Activated T-helper 1 cell treated with anti-CD3 and anti-CD28 coated beads, Interleukin-2, amount 50 U/mL, for 16 hours (primary cell): ENCODE data around the gene LDHD.
A peak's percentile ranks its signal among the peaks of the same experiment; 100 is the strongest.

ENCODE experiments used
- DNase-seq, 2 donors: peaks; one replicate each; pipeline ENCODE4 v3.0.0-alpha.2; 2020; ENCODE audit warnings: low read depth in 1 of 2, low spot score in 1 of 2

Gene LDHD

DNA sequence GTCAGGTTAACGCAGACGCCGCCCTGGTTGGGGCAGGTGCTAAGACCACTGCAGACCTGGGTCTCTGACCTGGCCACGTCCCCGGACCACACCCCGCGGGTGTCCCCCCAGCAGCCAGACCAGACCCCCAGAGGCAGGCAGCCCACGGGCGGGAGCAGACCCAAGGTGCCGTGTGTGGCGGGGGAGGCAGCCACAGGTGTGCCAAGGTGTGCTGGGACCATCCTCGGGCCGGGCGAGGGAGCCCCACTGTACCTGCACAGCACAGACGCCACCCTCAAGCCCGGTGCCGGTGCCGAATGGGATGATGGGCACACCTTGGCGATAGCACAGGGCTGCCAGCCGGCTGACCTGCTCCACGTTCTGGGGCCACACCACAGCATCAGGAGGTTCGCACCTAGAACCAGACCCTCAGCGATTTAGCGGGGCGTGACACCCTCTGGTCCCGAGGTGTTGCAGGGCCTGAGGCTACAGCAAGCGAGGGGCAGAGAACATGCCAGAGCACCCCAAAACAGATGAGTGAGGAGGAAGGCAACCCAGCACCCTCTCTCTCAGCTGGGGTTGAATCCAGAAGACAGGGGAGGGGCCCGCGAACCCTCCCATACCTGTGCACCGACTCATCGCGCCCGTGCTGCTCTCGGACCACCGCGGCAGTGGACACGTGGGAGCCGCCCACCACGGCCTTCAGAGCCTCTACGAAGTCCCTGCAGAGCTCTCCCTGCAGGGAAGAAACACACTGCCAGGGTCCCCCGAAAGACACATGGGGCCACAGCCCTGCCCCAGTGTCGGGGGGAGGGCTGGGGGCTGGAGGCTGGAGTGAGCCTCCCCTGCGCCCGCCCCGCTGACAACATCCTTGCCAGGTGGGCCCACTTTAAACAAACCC lies 1.4 kb downstream of the LDHD start:
- no peak for DNase-seq

DNA sequence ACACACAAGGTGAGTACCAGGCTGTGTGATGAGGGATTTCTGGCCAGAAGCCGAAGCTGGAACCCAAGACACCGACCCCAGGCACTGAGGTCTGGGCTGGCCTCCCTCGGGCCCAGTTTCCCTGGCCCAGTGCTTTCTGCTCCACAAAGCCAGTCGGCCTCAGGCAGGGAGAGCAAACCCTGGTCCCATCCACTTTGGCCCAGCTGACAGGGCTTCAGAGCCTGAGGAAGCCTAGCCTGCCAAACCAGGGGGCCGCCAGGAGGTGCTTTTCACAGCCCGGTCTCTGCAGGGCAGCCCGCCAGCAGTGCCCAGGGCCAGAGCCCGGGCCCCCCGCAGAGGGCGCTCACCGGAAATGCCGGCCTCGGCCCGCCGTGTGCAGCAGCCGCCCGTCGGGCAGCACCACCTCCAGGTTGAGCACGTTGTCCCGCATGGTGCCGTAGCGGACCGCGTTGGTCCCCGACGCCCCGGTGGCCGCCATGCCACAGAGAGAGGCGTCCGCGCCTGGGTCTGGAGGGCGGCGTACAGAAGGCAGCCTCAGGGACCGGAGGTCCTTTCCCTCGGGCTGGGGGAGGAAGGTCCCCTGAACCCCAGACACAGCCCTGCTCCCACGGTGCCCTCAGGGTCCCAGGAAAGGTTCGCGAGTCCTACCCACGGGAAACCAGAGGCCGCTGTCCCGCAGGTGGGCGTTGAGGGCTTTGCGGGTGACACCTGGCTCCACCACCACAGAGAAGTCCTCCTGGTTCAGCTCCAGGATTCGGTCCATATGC lies 2.2 kb downstream of the LDHD start:
- no peak for DNase-seq

DNA sequence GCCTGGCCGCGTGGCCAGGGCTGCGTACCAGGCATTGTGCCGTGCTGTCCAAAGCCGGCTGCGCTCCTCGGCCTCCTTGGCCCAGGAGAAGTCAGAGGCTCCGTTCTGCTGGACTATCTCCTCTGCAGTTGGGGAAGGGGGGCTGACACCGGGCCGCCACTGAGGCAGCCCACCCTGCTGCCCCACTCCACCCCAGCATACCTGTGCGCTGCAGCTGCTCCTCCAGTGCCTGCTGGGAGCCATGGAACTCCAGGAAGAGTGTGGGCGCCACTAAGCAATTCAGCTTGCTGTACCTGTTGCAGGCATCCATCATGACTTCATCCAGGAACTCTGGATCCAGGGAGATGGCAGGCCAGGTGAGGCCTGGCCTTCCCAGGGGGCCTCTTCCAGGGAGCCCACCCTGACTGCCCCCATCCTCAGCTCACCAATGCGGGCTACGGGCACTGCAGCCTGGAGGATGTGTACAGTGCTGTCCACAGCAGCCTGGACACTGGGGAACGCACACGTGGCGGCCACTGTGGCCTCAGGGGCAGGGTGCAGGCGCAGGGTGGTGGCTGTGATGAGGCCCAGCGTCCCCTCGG lies 2.9 kb downstream of the LDHD start:
- DNase-seq: no peak

DNA sequence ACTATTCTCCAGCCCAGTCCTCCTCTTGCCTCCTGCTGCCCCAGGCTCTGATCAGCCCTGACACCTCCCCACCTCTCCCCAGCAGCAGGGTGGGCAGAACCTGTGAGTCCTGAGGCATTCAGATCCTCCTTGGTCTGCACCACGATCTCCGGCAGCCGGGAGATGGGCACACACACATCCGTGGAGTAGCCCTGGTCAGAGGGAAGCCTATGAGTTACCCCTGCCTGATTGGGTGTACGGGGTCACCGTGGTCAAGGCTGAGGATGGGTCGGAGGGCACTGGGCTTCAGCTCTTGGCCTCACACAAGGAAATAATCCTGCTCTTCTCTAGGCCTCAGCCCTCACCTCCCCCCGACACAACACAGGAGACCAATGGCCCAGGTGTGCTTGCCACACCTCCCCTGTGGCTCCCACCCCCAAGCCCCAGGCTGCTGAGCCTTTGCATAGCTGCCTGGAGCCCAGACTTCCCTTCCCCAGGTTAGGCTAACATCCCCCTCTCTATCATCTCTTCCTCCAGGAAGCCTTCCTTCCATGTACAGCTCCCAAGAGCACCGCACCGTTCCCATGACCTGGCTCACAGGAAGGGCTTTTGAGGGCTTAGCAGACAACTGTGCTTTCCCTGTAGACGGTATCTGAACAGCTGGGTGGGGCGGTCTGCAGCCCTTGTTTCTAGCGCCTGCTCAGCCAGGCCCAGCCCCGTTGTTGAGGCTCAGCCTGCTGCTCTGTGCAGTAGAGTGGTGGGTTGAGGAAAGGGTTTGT lies 3.7 kb downstream of the LDHD start:
- no peak for DNase-seq

DNA sequence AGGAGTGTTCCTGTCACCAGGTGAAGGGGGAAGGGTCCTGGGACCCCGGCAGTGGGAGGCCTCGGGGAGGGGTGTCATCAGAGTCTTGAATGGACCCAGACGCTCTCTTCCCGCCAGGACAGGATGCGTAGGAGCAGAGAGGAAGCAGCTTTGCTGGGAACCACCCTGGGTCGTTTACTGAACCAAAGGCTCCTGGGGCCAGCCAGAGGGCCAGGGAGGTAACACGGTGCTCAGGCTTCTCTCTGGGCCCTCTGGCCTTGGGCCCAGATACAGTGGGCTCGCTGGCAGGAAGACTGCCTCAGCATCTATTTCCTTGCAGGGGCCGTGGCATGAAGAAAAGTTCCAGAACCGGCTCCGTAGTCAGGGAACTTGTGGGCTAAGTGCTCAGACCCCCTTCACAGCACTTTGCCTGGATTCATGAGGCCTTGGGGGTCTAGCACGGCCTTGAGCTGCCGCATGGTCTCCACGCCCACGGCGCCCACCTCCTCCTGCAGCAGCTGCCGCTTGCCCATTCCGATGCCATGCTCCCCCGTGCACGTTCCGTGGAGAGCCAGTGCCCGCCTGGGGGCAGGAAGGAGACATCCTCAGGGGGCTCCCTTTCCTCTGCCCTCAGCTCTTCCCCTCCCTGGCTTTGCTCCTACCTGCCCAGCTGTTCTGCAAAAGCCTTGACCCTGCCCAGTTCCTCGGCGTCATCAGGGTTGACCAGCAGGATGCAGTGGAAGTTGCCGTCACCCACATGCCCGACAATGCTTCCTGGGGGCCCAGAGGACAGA lies 4.4 kb downstream of the LDHD start:
- no peak for DNase-seq

DNA sequence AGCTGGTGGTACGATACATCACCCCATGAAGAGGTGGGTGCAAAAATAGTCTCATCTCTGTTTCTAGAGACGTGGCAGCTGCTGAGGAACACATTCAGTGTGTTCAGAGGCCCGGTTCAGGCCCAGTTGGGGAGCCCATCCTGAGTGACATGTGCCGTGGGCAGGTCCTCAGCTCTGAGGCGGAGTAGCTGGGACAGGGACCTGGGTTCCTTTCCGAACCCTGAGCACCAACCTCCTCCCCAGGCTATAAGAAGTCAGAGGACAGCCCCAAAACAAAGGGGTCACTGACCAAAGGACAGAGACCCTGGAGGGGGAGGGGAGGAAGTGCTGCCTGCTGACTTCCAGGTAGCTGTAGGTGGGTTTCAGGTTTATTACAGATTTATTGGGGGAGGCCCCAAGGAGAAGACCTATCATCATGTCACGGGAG lies 5.1 kb downstream of the LDHD start:
- no peak for DNase-seq

DNA sequence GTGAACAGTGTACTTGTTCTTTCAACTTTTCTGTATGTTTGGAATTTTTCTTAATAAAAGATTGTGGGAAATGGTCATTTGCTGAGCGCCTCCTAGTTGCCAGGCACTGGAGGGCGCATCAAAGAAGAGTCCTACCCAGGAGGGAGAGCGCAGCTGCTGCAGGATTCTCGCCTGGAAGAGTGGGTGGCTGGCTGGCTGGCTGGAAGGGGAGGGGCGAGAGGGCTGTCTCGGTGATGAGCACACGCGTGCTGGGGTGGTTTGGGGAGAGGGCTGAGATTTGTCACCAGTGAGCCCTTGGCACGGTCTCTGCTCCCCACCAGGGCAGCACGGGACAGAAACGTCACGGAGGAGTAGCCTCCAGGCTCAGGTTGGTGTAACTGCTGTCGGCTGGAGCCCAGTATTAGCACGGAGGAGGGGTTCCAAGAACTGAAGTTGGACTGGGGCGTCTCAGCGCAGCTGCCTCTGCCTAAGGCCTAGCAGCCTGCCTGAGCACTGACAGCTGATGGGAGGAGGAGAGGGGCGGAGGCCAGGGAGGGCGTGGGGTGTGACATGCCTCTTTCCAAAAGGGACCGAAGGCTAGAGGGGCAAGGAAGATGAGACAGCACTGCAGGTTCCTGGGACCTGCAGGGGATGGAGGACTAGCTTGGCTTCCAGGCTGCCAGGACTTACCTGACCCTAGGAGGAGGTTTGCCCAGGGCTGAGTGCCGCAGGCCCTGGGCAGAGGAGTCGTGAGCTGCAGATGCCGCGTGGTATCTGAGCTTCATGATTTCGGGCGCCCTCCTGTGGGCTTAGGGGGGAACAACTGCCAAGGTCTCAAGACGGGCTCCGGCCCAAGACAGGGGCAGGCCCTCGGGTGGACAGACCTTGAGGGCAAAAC lies 5.7 kb downstream of the LDHD start:
- peak; percentile 62 to 66 for DNase-seq

DNA sequence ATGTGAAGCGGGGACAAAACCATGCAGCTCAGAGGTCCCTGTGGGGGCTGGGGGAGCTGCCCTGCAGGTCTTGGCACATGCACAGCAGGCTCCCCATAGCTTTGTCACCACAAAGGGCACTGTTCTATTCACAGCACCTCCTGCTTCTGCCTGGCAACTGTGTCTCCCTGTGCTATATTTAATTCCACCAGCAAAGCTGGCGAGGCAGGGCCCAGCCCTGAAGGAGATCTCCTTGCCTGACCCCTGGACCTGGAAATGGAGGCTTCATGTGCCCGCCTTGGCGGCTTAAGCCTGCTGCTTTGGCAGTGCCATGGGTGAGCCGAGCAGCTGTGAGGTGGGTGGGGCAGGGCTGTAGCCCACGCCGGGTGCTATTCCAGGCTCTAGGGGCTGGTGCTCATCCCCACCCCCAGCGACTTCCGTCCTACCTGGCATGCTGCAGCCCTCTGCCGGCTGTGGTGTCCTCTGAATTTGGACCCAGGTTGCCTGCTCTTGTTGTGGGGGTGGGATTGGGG lies 6.8 kb downstream of the LDHD start:
- no peak for DNase-seq

DNA sequence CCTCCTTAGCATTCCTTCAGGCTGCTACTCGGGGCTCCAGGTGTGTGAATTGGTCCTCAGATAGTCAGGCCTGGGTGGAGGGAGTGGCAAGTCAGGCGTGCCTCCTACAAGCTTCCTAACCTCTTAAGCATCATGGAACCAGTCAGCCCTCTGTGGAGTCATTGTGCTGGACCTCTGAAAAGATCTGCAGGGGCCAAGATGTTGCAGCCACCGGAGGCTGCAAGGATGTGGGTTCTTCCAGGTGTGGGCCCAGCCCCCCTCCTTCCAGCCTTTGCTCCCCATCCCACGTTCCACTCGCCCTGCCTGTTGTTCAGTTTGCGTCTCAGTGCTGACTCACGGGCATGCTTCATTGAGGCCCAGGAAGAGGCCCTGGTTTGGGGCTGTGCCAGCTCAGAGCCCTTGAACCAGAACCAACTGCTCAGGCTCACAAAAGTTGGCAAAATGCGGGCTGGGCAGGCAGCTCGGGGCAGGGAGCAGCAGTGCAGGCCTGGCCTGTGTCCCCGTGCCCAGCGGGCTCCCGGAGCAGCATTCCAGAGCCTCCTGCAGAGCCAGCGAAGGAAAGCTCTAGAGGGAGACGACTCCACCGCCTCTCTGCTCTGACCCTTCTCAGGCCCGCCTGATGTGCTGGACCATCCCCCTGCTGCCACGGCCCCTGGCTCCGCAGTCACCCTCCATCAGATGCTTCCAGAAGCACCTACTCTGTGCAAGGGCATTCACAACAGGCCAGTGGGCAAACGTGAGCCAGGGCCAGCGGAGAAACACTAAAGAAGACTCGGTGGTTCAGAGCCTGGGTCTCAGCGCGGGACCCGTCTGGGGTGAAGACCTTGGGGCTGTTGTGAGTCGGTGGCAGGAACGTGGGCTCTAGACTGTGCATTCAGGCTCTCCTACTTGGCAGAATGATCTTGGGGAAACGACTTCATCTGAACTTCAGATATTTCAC lies 7.5 kb downstream of the LDHD start:
- peak; percentile 52 to 63 for DNase-seq

DNA sequence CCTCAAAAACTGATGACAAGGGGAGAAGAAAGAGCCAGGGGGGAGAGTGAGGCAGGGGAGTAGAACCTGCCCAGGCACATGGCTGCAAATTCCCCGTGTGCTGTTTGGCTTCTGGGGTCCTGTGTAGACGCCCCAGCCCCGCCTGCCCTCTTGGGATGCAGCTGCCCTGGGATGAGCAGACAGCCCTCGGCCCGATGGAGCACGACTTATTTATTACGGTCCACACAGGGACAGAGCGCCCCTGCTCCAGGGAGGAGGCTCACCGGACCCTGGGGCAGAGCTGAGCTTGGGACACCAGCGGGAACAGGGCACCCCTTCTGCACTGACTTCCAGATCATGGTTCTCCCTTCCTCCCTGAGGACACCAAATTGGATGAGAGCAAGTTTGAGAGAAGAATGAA lies 9.1 kb downstream of the LDHD start:
- DNase-seq: no peak

DNA sequence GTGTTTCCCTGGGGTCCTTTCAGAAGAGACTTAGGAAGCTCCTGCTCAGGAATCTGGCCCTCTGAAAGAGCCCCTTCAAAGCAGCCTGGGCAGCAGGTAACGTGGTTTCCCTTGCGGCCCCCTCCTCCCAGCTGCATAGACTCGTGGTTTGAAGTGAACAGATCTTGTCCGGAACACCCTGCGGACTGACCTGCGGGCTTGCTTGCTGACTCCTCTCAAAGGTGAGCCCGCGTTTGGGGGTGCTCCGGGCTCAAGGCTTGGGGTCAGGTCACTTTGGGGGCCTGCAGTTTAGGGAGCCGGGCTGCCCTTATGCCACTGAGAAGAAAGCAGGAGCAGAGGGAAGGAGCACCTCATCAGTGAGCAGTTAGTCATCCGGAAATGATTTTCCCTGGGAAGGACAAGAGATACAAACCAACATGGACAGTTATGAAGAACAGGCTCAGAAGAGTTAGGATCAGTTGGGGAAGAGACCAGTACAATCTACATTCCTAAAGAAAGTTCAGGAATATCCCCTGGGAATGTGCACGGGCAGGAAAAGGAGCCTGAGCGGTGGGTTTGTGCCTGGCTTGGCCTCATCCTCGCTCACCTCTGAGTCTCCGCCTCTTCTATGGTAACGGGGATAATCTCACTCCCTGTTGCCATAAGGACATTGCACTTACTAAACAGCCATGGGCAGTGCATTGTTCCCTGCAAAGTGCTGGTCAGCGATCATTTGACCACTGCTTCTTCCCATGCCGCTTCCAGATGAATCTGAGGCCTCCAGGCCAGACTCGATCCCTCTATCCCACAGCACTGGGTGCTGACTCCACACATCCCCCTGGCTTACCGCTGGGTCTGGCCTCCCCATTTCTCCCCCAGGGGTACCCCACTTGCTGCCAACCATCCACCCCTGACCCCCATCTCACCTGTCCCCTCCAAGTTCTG lies 10.0 kb downstream of the LDHD start:
- DNase-seq: no peak

DNA sequence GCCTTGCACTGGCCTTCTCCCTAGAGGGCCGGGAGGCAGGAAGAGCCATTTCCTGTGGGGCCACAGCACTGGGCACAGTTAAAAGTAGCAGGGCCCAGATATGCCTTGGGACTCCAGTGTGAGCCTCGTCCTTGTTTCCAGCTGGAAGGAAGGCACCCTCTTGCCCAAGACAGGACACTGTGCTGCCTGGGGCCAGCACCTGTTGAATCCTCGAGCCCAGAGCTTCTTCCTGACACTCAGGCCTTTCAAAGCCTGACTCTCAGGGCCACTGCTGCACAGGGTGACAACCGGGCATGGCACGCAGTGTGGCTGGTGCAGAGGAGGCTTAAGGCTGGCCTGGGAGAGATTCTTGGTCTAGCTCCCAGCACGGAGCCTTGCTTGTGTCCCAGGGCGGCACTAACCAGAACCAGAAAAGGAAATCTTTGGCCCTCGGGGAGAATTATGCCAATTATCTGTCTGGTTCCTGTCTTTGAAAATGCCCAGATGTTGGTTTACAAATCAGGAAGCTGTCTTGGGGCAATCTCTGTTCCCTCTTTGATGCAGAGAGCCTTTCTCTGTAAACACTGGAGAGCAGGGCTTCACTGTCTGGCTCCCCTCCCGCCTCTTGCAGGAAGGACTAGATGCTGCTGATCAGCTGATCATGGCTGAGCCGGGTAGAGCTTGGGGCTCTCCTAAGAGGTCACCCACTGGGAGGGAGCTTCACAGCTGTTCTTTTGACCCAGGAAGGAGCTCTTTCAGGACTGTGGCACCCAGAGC lies 11.1 kb downstream of the LDHD start:
- DNase-seq: no peak

DNA sequence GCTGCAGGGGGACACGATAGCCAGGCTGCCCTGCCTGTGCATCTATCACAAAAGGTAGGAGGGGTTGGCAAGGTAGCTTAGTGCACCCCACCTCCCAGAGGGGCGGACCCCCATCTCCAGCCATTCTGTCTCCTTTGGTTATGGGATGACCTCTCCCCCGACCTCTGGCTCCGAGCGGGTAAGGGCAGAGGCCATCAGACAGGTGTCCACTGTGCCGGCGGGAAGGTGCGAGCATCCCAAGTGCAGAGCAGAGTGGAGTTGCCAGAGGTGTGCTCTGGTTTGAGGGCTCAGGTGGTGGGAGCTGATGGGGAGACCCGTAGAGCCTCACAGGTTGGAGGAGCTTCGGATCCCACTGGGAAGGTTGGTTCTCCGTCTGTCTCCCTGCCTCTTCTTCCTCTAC lies 11.7 kb downstream of the LDHD start:
- no peak for DNase-seq

DNA sequence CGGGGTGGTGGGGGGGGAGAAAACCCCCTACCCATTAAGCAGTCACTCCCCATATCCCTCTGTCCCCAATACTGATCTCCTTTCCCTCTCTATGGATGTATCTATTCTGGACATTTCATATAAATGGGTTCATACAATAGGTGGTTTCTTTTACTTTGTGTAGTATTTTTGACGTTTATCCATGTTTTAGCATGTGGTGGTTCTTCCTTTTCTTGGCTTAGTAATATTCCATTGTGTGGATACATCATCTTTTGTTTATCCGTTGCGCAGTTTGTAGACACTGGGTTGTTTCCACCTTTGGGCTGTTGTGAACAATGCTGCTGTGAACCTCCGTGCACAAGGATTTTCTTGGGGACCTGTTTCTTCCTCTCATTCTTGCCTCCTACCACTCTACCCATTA lies 12.6 kb downstream of the LDHD start:
- DNase-seq: no peak

DNA sequence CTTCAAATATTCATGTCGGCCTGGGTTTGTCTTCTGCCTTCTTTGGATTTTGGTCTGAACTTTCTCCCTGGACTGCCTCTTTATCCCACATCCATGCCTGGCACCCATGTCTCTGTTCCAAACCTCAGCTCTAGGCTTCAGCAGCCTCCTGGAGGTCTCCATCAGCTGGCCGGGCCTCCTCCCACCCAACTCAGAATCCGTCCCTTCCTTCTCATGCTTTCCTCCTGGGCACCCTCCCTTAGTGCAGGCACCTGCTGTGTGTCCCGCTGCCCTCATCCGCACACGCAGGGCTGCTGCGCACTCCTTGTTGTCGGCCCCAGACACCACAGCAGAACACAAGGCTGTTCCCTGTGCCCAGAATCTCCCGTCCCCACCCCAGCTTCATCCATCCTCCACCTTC lies 14.0 kb downstream of the LDHD start:
- DNase-seq: no peak

DNA sequence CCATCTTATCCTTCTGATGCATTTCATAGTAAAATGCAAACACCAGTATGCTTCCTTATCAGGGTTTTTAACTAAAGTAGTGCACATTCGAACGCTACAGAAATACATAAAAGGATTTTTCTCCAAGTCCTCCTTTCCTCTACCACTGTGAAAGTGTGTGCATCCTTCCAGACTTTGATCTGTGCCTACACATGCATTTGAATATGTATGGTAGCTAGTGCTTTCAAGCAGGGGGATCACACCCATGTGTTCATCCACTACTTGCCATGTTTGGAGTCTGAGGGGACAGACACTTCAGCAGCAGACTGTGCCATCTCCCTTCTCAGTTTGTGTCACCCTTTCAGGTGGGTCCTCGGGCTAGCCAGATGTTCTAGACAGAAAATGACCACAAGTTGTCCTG lies 14.9 kb downstream of the LDHD start:
- no peak for DNase-seq

DNA sequence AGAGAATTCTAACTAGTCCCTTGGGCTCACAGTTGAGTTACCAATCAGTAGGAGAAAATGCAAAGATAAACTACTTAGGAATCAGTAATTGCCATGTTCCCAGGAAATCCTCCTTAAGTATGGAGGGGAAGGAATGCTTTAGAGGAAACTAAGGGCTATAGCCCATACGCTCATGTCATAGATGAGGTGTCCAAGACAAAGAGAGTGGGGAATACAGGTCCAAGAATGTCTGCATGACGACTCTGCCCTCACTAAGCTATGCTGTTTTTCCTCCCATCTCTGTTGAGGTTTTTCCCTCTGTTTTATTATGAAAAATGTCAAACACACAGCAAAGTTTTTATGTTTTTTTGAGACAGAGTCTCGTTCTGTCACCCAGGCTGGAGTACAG lies 16.0 kb downstream of the LDHD start:
- no peak for DNase-seq
